ENCODE measurements around the gene OPCML.

GRCh38 chr11:133251841-133252240, 280.5 kb downstream of the OPCML start:
- TF ChIP-seq POLR2A (IDR thresholded peaks at IDR 0.05) (no peak), POLR2AphosphoS5 (IDR thresholded peaks at IDR 0.05) (no peak)

All from prostate gland (tissue), 1 donor.